ENCODE results near the gene CNIH3. TPM values are rescaled to one million over a fixed set of nuclear protein-coding genes. Genes with fewer than 3 reads are reported as not detected.

The CNIH3 gene
- total and polyA plus RNA-seq, 10 of the 15 experiments (the other 5 are each of a cell fraction or from before 2014, with no cell fraction given), result 0.77 to 5.8 (median 1.8) TPM

DNA sequence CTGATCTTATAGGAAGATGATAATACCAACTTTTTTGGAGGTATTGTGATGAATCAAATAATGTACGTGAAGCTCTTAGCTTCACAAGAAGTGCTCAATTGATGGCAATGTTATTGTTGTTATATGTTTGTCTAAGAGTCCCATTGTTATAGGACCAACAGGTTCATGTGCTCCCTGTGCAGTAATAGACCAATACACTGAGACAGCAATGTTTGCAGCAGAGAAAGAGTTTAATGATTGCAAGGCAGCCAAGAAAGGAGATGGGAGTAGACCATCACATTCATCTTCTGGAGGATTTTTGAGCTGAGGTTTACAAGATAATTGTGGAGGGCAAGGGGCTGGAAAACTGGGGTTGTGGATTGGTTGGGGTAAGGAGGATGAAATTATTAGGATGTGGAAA lies 143.0 kb downstream of the CNIH3 start:
- intact Hi-C loops (cut with micrococcal nuclease; ENCODE audit: unreplicated experiment) (no loop called here), in situ Hi-C loops (cut with MboI) (no loop called here)
- ChIA-PET CTCF (interaction anchor here (0.6 to 1.7 kb wide), 4 partner anchors 10 to 1209 kb away, joined by 3 to 7 read pairs (median 4); no protein-coding TSS in a partner anchor), POLR2A (interaction anchor here (1.0 to 1.4 kb wide), 2 partner anchors 9 to 16 kb away, joined by 3 to 4 read pairs; no protein-coding TSS in a partner anchor), SMC1A (ENCODE audit: uncharacterized antibody, unreplicated experiment) (interaction anchor here (0.7 to 2.3 kb wide), 8 partner anchors 9 to 24 kb away, joined by 3 to 16 read pairs (median 4); no protein-coding TSS in a partner anchor), RAD21 (ENCODE audit: unreplicated experiment) (interaction anchor here (1.1 kb wide), 1 partner anchor 19 kb away, joined by 3 read pairs; no protein-coding TSS in a partner anchor)
- Histone ChIP-seq H3K4me1 (ENCODE audit: control insufficient read depth, insufficient read depth, low read length) (no peaks in the 10 kb centered on the region), H3K4me2 (ENCODE audit: control insufficient read depth, insufficient read depth) (no peak overlapping the region), H3K4me3 (no peak overlapping the region), H3K27ac (ENCODE audit: control insufficient read depth, insufficient read depth) (no peak overlapping the region), H4K20me1 (ENCODE audit: control insufficient read depth, insufficient read depth) (no peaks in the 10 kb centered on the region), H3K79me2 (ENCODE audit: control insufficient read depth, insufficient read depth, low read length) (no peaks in the 10 kb centered on the region), H3K36me3 (ENCODE audit: control insufficient read depth in 2 of 2, insufficient read depth in 2 of 2, low read length in 1 of 2) (no peaks in the 10 kb centered on the region), H3K27me3 (replicated peaks in 1 of 2; ENCODE audit: control insufficient read depth in 2 of 2, insufficient read depth in 2 of 2, low read length in 1 of 2) (no peaks in the 10 kb centered on the region), H3K9ac (ENCODE audit: control insufficient read depth, insufficient read depth, low read length) (no peak overlapping the region), H3K9me3 (replicated peaks; ENCODE audit: control insufficient read depth, insufficient read depth, low read length) (peaks cover 2% of the 10 kb centered on the region; the same call in 2 of the 3 replicates), H2AFZ (ENCODE audit: control insufficient read depth, low read depth, low read length) (no peak overlapping the region)
- DNase-seq (ENCODE audit: low read depth, low spot score) (no peak), FAIRE-seq (no peak), ATAC-seq (no peak)
- no peak for TF ChIP-seq FOS (IDR thresholded peaks at IDR 0.05; ENCODE audit: borderline replicate concordance, extremely low read depth, insufficient read length)
- TF ChIP-seq MEF2B (IDR thresholded peaks at IDR 0.05; ENCODE audit: partially characterized antibody, poor library complexity, severe bottlenecking), result no peak
- no peak for TF ChIP-seq FOXM1 (IDR thresholded peaks at IDR 0.05; ENCODE audit: low read depth, low read length)
- TF ChIP-seq POLR2A (IDR thresholded peaks at IDR 0.05; ENCODE audit: low read depth, low read length), result no peak
- TF ChIP-seq, protein P1, sequence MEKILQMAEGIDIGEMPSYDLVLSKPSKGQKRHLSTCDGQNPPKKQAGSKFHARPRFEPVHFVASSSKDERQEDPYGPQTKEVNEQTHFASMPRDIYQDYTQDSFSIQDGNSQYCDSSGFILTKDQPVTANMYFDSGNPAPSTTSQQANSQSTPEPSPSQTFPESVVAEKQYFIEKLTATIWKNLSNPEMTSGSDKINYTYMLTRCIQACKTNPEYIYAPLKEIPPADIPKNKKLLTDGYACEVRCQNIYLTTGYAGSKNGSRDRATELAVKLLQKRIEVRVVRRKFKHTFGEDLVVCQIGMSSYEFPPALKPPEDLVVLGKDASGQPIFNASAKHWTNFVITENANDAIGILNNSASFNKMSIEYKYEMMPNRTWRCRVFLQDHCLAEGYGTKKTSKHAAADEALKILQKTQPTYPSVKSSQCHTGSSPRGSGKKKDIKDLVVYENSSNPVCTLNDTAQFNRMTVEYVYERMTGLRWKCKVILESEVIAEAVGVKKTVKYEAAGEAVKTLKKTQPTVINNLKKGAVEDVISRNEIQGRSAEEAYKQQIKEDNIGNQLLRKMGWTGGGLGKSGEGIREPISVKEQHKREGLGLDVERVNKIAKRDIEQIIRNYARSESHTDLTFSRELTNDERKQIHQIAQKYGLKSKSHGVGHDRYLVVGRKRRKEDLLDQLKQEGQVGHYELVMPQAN (conservative IDR thresholded peaks at IDR 0.05), result no peak
- no peak for TF ChIP-seq IKZF1 (conservative IDR thresholded peaks at IDR 0.05)
- TF ChIP-seq NRF1 (conservative IDR thresholded peaks at IDR 0.05; ENCODE audit: low read depth, low read length), result no peak
- no peak for TF ChIP-seq SMAD5 (IDR thresholded peaks at IDR 0.05; ENCODE audit: low read depth)
- WGBS (ENCODE audit: insufficient coverage, insufficient replicate concordance, low lambda C conversion rate, missing lambda C conversion rate), result 88% methylated on average over 1 of the region's 1 CpG
- no TSS peak for BruUV-seq (replicated peaks)

Data from GM12878 (cell line).